Measurements from ENCODE around the gene IL16.

IL16 gene

DNA sequence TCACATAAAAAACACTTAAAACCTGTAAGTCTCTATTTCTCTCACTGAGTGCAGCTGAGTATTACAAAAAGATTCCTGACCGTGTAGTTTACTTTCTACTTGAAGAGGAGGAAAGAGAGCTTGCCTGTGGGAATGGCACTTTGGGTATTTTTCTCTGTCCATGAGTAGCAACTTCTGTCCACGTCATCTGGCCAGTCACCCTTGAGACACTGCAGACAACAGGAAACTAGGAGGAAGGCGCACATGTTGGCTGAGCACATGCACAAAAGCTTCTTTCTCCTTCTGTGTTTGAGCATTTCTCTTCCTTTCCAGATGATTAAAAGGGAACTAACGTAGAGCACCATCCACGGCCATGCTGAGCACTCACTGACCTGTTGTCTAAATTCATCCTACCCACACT lies 107.5 kb downstream of the IL16 start:
- Histone ChIP-seq H3K4me1 (ENCODE audit: insufficient read depth, low read length) (peaks cover 45% of the 10 kb centered on the region), H3K36me3 (ENCODE audit: insufficient read depth, low read length) (peaks cover 98% of the 10 kb centered on the region), H3K4me2 (ENCODE audit: insufficient read depth, low read length) (no peak overlapping the region), H2AFZ (ENCODE audit: low read depth, low read length) (no peak overlapping the region), H4K20me1 (ENCODE audit: insufficient read depth, low read length) (peaks cover 7% of the 10 kb centered on the region), H3K27me3 (ENCODE audit: insufficient read depth, low read length, poor library complexity) (no peaks in the 10 kb centered on the region), H3K79me2 (ENCODE audit: insufficient read depth, low read length) (peaks cover 31% of the 10 kb centered on the region), H3K4me3 (ENCODE audit: low read depth in 1 of 2, low read length in 2 of 2) (no peak overlapping the region), H3K27ac (ENCODE audit: low read length) (peak overlapping the region; percentile 24; the same call in 1 of the 2 replicates), H3K9ac (ENCODE audit: low read depth, low read length) (no peak overlapping the region), H3K9me3 (ENCODE audit: insufficient read depth, low read length, severe bottlenecking) (no peaks in the 10 kb centered on the region)
- no peak for TF ChIP-seq CTCF (IDR thresholded peaks at IDR 0.05; ENCODE audit: borderline replicate concordance, extremely low read depth, low read length, poor library complexity, severe bottlenecking)
- TF ChIP-seq EZH2 (IDR thresholded peaks at IDR 0.05; ENCODE audit: borderline replicate concordance, low read depth, low read length, severe bottlenecking), result no peak
- DNase-seq, result no peak
- ATAC-seq (ENCODE audit: insufficient read depth, low read depth), result no peak

DNA sequence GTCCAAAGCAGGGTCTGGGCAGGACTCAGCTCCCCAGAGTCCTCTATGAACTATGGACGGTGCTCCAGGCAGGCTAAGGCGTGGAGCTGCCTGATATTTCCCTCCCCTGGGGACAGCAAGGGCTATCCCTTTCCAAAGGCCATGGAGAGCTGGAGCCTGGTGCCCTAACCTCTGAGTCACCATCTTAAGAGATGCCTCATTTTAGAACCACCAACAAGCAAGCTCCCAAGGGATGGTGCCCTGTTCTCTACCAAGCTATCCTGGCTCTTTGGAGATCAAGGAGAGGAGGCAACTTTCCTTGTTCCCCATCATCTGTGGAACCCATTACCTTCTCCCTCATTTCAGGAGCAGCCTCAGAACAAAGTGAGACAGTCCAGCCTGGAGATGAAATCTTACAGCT lies 111.6 kb downstream of the IL16 start:
- H2AFZ ChIP-seq (ENCODE audit: low read depth, low read length), result no peak overlapping the region
- no peak overlapping the region for H3K9ac ChIP-seq (ENCODE audit: low read depth, low read length)
- H3K4me2 ChIP-seq (ENCODE audit: insufficient read depth, low read length), result no peak overlapping the region
- H3K4me3 ChIP-seq (ENCODE audit: low read depth in 1 of 2, low read length in 2 of 2), result no peak overlapping the region
- H3K9me3 ChIP-seq (ENCODE audit: insufficient read depth, low read length, severe bottlenecking), result no peaks in the 10 kb centered on the region
- no peaks in the 10 kb centered on the region for H3K27me3 ChIP-seq (ENCODE audit: insufficient read depth, low read length, poor library complexity)
- H3K27ac ChIP-seq (ENCODE audit: low read length), result no peak overlapping the region
- peaks cover 5% of the 10 kb centered on the region for H3K4me1 ChIP-seq (ENCODE audit: insufficient read depth, low read length)
- TF ChIP-seq CTCF (IDR thresholded peaks at IDR 0.05; ENCODE audit: borderline replicate concordance, extremely low read depth, low read length, poor library complexity, severe bottlenecking) (no peak), EZH2 (IDR thresholded peaks at IDR 0.05; ENCODE audit: borderline replicate concordance, low read depth, low read length, severe bottlenecking) (no peak)
- DNase-seq (no peak), ATAC-seq (ENCODE audit: insufficient read depth, low read depth) (no peak)
- peaks cover 5% of the 10 kb centered on the region for H4K20me1 ChIP-seq (ENCODE audit: insufficient read depth, low read length)
- 0 out of 2 replicates have a peak, but pooled peaks cover 1% of the 10 kb centered on the region for H3K79me2 ChIP-seq (ENCODE audit: insufficient read depth, low read length)
- peaks cover 99% of the 10 kb centered on the region for H3K36me3 ChIP-seq (ENCODE audit: insufficient read depth, low read length)

GRCh38 chr15:81309647-81310450 lies 113.2 kb downstream of the IL16 start:
- peak; percentile 29; the same call in 1 of the 3 replicates for ATAC-seq (ENCODE audit: insufficient read depth, low read depth)
- H3K27me3 ChIP-seq (ENCODE audit: insufficient read depth, low read length, poor library complexity), result no peaks in the 10 kb centered on the region
- no peaks in the 10 kb centered on the region for H3K9me3 ChIP-seq (ENCODE audit: insufficient read depth, low read length, severe bottlenecking)
- TF ChIP-seq CTCF (IDR thresholded peaks at IDR 0.05; ENCODE audit: borderline replicate concordance, extremely low read depth, low read length, poor library complexity, severe bottlenecking) (no peak), EZH2 (IDR thresholded peaks at IDR 0.05; ENCODE audit: borderline replicate concordance, low read depth, low read length, severe bottlenecking) (no peak)
- no peaks in the 10 kb centered on the region for H3K4me1 ChIP-seq (ENCODE audit: insufficient read depth, low read length)
- H3K4me3 ChIP-seq (ENCODE audit: low read depth in 1 of 2, low read length in 2 of 2), result no peak overlapping the region
- H3K9ac ChIP-seq (ENCODE audit: low read depth, low read length), result no peak overlapping the region
- H3K79me2 ChIP-seq (ENCODE audit: insufficient read depth, low read length), result no peaks in the 10 kb centered on the region
- no peak overlapping the region for H3K4me2 ChIP-seq (ENCODE audit: insufficient read depth, low read length)
- H3K27ac ChIP-seq (ENCODE audit: low read length), result no peak overlapping the region
- peaks cover 92% of the 10 kb centered on the region for H3K36me3 ChIP-seq (ENCODE audit: insufficient read depth, low read length)
- H4K20me1 ChIP-seq (ENCODE audit: insufficient read depth, low read length), result peaks cover 5% of the 10 kb centered on the region
- H2AFZ ChIP-seq (ENCODE audit: low read depth, low read length), result no peak overlapping the region
- DNase-seq, result no peak

Data from DND-41 (cell line).